Measurements from ENCODE around the gene ICAM5. TPM values are rescaled to one million over a fixed set of nuclear protein-coding genes. Genes with fewer than 3 reads are reported as not detected.

ICAM5 gene
- total and polyA plus RNA-seq, 9 of the 15 experiments (the other 6 are each of a cell fraction or from before 2014, with no cell fraction given) = 0.10 to 114 (median 13.7) TPM

DNA sequence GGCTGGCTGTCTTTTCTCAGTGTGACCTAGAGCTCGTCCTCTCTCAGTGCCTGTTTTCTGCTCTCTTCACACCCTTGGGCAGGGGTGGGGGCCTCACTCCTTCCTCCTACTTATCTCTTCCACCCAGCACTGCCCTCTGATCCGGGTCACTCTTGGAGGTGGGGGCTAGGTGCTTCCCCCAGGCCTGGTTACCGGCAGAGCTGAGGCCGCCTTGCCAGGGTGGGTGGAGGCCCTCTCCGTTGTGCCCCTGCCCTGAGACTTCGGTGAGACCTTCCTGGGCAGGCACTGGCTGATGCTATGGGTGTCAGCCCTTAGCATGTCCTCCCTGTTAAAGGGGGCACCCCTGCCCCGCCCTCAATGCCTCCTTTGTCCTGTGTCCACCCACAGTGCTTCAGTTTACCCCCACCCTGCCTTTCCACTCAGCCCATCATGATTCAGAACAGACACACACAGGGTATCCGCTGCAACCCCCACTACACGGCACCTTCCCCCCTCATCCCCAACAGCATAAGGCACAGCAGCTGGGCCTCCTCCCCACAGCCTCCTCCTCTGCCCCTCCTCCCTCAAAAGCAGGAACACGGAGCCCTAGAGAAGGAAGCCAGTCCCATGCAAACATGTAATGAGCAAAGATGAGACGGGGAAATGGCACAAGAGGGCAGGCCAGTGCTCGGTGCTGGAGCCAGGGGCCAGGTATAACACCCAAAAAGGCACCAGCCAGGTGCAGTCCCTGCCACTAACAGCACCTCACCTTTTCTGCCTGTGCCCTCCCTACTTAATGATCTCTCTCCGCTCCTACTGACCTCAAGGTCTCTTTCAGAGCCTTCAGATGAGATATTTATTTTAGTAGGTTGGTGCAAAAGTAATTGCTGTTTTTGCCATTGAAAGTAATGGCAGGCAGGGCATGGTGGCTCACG, 10.1 kb downstream of the ICAM5 start (continued):
- TF ChIP-seq, protein P1, sequence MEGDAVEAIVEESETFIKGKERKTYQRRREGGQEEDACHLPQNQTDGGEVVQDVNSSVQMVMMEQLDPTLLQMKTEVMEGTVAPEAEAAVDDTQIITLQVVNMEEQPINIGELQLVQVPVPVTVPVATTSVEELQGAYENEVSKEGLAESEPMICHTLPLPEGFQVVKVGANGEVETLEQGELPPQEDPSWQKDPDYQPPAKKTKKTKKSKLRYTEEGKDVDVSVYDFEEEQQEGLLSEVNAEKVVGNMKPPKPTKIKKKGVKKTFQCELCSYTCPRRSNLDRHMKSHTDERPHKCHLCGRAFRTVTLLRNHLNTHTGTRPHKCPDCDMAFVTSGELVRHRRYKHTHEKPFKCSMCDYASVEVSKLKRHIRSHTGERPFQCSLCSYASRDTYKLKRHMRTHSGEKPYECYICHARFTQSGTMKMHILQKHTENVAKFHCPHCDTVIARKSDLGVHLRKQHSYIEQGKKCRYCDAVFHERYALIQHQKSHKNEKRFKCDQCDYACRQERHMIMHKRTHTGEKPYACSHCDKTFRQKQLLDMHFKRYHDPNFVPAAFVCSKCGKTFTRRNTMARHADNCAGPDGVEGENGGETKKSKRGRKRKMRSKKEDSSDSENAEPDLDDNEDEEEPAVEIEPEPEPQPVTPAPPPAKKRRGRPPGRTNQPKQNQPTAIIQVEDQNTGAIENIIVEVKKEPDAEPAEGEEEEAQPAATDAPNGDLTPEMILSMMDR (IDR thresholded peaks at IDR 0.05 in 2 of 3, conservative IDR thresholded peaks at IDR 0.05 in 1 of 3; ENCODE audit: insufficient read depth in 2 of 3, low read depth in 1 of 3, low read length in 3 of 3) = no peak
- TF ChIP-seq KLF1 (tag; IDR thresholded peaks at IDR 0.05) (no peak), KLF6 (CRISPR knock-in tag; IDR thresholded peaks at IDR 0.05; ENCODE audit: borderline replicate concordance) (no peak), ZNF282 (CRISPR knock-in tag; IDR thresholded peaks at IDR 0.05) (no peak), GABPB2 (CRISPR knock-in tag; conservative IDR thresholded peaks at IDR 0.05) (0 out of 2 replicates have a peak, but pooled peaks have one; percentile 35), ERF (CRISPR knock-in tag; IDR thresholded peaks at IDR 0.05) (no peak), SP2 (IDR thresholded peaks at IDR 0.05; ENCODE audit: extremely low read depth, low read depth, low read length, poor library complexity, severe bottlenecking) (no peak), ELF2 (CRISPR knock-in tag; IDR thresholded peaks at IDR 0.05) (no peak), JUNB (CRISPR knock-in tag; conservative IDR thresholded peaks at IDR 0.05) (no peak), ZFX (CRISPR knock-in tag; IDR thresholded peaks at IDR 0.05) (peak; percentile 94), ZKSCAN3 (CRISPR knock-in tag; IDR thresholded peaks at IDR 0.05) (no peak)
- TF ChIP-seq, protein P2, sequence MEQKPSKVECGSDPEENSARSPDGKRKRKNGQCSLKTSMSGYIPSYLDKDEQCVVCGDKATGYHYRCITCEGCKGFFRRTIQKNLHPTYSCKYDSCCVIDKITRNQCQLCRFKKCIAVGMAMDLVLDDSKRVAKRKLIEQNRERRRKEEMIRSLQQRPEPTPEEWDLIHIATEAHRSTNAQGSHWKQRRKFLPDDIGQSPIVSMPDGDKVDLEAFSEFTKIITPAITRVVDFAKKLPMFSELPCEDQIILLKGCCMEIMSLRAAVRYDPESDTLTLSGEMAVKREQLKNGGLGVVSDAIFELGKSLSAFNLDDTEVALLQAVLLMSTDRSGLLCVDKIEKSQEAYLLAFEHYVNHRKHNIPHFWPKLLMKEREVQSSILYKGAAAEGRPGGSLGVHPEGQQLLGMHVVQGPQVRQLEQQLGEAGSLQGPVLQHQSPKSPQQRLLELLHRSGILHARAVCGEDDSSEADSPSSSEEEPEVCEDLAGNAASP (IDR thresholded peaks at IDR 0.05) = no peak
- TF ChIP-seq, protein P3, sequence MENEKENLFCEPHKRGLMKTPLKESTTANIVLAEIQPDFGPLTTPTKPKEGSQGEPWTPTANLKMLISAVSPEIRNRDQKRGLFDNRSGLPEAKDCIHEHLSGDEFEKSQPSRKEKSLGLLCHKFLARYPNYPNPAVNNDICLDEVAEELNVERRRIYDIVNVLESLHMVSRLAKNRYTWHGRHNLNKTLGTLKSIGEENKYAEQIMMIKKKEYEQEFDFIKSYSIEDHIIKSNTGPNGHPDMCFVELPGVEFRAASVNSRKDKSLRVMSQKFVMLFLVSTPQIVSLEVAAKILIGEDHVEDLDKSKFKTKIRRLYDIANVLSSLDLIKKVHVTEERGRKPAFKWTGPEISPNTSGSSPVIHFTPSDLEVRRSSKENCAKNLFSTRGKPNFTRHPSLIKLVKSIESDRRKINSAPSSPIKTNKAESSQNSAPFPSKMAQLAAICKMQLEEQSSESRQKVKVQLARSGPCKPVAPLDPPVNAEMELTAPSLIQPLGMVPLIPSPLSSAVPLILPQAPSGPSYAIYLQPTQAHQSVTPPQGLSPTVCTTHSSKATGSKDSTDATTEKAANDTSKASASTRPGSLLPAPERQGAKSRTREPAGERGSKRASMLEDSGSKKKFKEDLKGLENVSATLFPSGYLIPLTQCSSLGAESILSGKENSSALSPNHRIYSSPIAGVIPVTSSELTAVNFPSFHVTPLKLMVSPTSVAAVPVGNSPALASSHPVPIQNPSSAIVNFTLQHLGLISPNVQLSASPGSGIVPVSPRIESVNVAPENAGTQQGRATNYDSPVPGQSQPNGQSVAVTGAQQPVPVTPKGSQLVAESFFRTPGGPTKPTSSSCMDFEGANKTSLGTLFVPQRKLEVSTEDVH (IDR thresholded peaks at IDR 0.05; ENCODE audit: low read depth, partially characterized antibody) = no peak
- TF ChIP-seq, protein P4, sequence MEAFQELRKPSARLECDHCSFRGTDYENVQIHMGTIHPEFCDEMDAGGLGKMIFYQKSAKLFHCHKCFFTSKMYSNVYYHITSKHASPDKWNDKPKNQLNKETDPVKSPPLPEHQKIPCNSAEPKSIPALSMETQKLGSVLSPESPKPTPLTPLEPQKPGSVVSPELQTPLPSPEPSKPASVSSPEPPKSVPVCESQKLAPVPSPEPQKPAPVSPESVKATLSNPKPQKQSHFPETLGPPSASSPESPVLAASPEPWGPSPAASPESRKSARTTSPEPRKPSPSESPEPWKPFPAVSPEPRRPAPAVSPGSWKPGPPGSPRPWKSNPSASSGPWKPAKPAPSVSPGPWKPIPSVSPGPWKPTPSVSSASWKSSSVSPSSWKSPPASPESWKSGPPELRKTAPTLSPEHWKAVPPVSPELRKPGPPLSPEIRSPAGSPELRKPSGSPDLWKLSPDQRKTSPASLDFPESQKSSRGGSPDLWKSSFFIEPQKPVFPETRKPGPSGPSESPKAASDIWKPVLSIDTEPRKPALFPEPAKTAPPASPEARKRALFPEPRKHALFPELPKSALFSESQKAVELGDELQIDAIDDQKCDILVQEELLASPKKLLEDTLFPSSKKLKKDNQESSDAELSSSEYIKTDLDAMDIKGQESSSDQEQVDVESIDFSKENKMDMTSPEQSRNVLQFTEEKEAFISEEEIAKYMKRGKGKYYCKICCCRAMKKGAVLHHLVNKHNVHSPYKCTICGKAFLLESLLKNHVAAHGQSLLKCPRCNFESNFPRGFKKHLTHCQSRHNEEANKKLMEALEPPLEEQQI (IDR thresholded peaks at IDR 0.05) = no peak; the same call in 1 of the 2 replicates
- TF ChIP-seq, protein P5, sequence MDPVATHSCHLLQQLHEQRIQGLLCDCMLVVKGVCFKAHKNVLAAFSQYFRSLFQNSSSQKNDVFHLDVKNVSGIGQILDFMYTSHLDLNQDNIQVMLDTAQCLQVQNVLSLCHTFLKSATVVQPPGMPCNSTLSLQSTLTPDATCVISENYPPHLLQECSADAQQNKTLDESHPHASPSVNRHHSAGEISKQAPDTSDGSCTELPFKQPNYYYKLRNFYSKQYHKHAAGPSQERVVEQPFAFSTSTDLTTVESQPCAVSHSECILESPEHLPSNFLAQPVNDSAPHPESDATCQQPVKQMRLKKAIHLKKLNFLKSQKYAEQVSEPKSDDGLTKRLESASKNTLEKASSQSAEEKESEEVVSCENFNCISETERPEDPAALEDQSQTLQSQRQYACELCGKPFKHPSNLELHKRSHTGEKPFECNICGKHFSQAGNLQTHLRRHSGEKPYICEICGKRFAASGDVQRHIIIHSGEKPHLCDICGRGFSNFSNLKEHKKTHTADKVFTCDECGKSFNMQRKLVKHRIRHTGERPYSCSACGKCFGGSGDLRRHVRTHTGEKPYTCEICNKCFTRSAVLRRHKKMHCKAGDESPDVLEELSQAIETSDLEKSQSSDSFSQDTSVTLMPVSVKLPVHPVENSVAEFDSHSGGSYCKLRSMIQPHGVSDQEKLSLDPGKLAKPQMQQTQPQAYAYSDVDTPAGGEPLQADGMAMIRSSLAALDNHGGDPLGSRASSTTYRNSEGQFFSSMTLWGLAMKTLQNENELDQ (CRISPR knock-in tag; IDR thresholded peaks at IDR 0.05; ENCODE audit: borderline replicate concordance) = no peak

Measured in K562 (cell line).